GM12891 (cell line): ENCODE measurements around the gene DHCR7.
A peak's percentile ranks its signal among the peaks of the same experiment; 100 is the strongest.

ENCODE experiments used
- DNase-seq: peaks from one replicate; pipeline ENCODE4 v3.0.0; 2011; ENCODE audit warnings: low spot score; ENCODE audit not compliant: insufficient read length
- FAIRE-seq: peaks from 2 replicates; lab custom pipeline; 2011; peaks lifted over from hg19 to GRCh38; lab: Jason Lieb, UNC
- PAX5 ChIP-seq: IDR thresholded peaks from 2 replicates; pipeline ENCODE4 v1.6.1; 2011; ENCODE audit warnings: low read length, moderate library complexity, mild to moderate bottlenecking; ENCODE audit not compliant: insufficient read depth, severe bottlenecking
- POLR2A ChIP-seq: IDR thresholded peaks from 2 replicates; pipeline ENCODE4 v1.6.1; 2011; ENCODE audit warnings: low read depth, low read length, control low read depth
- POLR2AphosphoS5 ChIP-seq: IDR thresholded peaks from 2 replicates; pipeline ENCODE4 v1.6.1; 2011; ENCODE audit warnings: low read depth, low read length, control low read depth
- POU2F2 ChIP-seq: IDR thresholded peaks from 2 replicates; pipeline ENCODE4 v1.6.1; 2011; ENCODE audit warnings: low read depth, mild to moderate bottlenecking, control low read depth, low read length, moderate library complexity
- SPI1 ChIP-seq: IDR thresholded peaks from 2 replicates; pipeline ENCODE4 v1.6.1; 2011; ENCODE audit warnings: low read depth, low read length, control low read depth
- TAF1 ChIP-seq: IDR thresholded peaks from 2 replicates; pipeline ENCODE4 v1.6.1; 2011; ENCODE audit warnings: low read depth, low read length, control low read depth

DHCR7 gene

GRCh38 chr11:71402878-71403277 lies 45.3 kb downstream of the DHCR7 start:
- no peak for DNase-seq
- TF ChIP-seq POU2F2 (no peak), POLR2AphosphoS5 (no peak), SPI1 (no peak), POLR2A (no peak), PAX5 (no peak), TAF1 (no peak)

DNA sequence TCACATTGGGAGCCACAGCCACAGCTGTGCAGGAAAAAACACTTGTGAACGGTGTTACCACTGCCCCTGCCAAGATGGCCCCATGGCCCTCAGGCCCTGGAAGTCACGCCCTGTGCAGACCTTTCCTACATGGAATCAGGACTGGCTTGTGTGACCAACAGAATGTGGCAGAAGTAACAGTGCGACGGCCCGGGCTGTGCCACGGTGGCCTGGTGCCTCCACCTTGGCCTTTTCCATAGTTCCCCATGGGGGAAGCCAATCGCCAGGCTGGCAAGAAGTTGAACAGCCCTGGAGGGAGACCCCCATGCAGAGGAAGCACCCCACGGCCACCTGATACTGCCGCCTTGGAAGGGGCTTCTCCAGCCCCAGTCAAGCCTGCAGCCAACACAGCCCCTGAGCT lies 48.0 kb downstream of the DHCR7 start:
- TF ChIP-seq POU2F2 (no peak), SPI1 (no peak), POLR2AphosphoS5 (no peak), TAF1 (no peak), PAX5 (no peak), POLR2A (no peak)
- FAIRE-seq (no peak), DNase-seq (no peak)

More at GRCh38 chr11:71402878-71403277, 45.3 kb downstream of the DHCR7 start:
- FAIRE-seq, result no peak

DNA sequence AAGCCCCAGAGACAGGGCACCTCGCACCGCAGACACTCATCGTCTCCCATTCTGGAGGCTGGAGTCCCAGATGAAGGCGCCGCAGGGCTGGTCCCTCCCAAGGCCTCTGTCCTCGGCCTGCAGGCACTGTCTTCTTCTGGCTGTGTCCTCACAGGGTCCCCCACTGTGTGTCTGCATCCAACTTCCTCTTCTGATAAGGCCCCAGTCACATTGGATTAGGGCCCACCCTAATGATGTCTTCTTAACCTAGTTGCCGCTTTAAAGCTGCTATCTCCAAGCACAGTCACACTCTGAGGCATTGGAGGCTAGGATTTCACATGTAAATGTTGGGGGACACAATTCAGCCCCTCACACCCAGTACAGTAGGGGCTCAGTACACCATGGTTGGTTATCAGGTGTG lies 48.9 kb downstream of the DHCR7 start:
- no peak for DNase-seq
- FAIRE-seq, result no peak
- TF ChIP-seq PAX5, result no peak
- no peak for TF ChIP-seq POLR2AphosphoS5
- no peak for TF ChIP-seq POLR2A
- TF ChIP-seq TAF1, result no peak

- TF ChIP-seq PAX5 (no peak), POLR2AphosphoS5 (no peak), POLR2A (no peak), POU2F2 (no peak), TAF1 (no peak), SPI1 (no peak)
- DNase-seq, result no peak
- no peak for FAIRE-seq
Measured at GRCh38 chr11:71397961-71398360, 50.2 kb downstream of the DHCR7 start.

- TF ChIP-seq SPI1 (no peak), TAF1 (no peak), POU2F2 (no peak), PAX5 (no peak), POLR2A (no peak), POLR2AphosphoS5 (no peak)
- FAIRE-seq (no peak), DNase-seq (no peak)
Measured at GRCh38 chr11:71397331-71397860, 50.8 kb downstream of the DHCR7 start.

GRCh38 chr11:71396548-71397123 lies 51.6 kb downstream of the DHCR7 start:
- TF ChIP-seq POU2F2 (no peak), PAX5 (no peak), SPI1 (no peak), POLR2A (no peak), POLR2AphosphoS5 (no peak), TAF1 (no peak)
- DNase-seq (no peak), FAIRE-seq (no peak)

DNA sequence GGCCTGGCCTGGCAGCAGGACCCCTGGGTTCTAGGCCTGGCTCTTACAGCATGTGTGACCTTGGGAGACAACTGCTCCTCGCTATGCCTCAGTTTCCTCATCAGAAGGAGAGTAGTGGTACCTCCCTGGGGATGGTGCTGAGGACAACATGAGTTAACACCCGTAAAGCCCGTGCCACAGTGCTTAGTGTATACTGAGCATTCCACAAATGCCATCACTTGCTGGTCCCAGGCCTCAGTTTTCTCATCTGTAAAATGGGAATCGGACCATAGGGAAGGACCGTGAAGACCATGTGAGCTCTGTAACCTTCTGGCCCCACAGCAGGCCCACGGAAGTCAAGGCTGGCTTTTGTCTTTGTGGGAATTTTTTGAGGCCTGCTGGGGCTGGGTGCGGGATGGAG lies 52.4 kb downstream of the DHCR7 start:
- DNase-seq (no peak), FAIRE-seq (no peak)
- no peak for TF ChIP-seq PAX5
- no peak for TF ChIP-seq POLR2AphosphoS5
- no peak for TF ChIP-seq POLR2A

DNA sequence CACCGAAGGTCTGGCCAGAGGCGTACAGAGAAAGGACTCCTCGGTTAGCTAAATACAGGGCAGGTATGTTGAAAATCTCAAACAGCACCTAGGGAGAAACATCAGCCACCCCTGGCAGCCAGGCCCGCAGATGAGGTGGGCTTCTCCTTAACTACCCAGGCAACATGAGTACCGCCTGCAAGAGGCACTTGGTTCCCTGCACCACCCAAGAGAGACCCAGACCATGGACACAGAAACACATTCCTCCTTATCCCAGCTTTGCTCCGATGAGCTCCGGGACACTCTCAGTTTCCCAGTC lies 53.0 kb downstream of the DHCR7 start:
- TF ChIP-seq POLR2AphosphoS5 (no peak), POLR2A (no peak)
- FAIRE-seq (no peak), DNase-seq (no peak)

DNA sequence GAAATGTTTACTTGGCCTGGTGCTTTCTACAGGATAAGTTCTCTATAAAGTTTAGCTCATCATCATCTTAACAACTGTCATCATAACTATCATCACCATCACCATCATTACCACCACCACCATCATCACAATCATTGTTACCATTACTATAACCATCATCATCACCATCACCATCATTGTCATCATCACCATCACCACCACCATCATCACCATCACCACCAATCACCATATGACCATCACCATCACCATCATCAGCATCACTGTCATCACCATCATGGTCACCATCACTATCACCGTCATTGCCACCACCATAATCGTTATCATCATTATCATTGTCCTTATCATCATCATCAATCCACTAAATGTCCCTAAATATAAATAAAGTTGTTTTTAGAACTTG lies 54.9 kb downstream of the DHCR7 start:
- DNase-seq (no peak), FAIRE-seq (peak; percentile 83)
- no peak for TF ChIP-seq SPI1
- TF ChIP-seq POU2F2, result no peak
- no peak for TF ChIP-seq TAF1
- no peak for TF ChIP-seq PAX5
- no peak for TF ChIP-seq POLR2AphosphoS5
- no peak for TF ChIP-seq POLR2A

DNA sequence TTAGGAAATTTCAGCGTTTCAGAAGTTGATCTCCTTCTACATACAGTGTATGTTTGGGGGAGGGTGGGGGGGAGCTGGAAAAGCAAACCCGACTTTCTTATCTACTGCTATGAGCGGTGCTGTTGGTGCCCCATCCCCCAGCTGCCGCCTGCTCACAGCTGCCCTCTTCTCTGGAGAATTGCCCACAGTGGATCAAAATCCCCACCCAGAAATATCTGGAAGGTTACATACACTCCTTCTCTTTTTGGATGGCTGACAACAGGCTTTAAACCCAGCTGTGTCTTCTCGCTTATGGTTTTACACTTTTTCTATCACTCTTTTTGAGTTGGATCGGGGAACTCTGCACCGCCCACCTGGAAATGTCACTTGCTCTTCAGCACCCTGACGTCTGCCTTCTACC lies 56.4 kb downstream of the DHCR7 start:
- FAIRE-seq (no peak), DNase-seq (no peak)
- TF ChIP-seq POLR2A (no peak), TAF1 (no peak), SPI1 (no peak), POU2F2 (no peak), PAX5 (no peak), POLR2AphosphoS5 (no peak)
